ENCODE data around the gene TEX10. TPM values are rescaled to one million over a fixed set of nuclear protein-coding genes. Genes with fewer than 3 reads are reported as not detected.

The TEX10 gene
- total RNA-seq, 1 experiment from 2014 or later, result 15.4 TPM

- ChIA-PET POLR2A (no interaction called here), CTCF (no interaction called here)
- no peaks in the 10 kb centered on the region for H3K4me1 ChIP-seq (ENCODE audit: control insufficient read depth, insufficient read depth, low read length)
- H3K27ac ChIP-seq (ENCODE audit: low read length), result no peak overlapping the region
- intact Hi-C loops (cut with micrococcal nuclease; ENCODE audit: unreplicated experiment), result no loop called here
- no peaks in the 10 kb centered on the region for H3K27me3 ChIP-seq (ENCODE audit: control insufficient read depth, insufficient read depth, low read length)
- no peak for ATAC-seq
- TF ChIP-seq POLR2AphosphoS5 (IDR thresholded peaks at IDR 0.05; ENCODE audit: low read depth, low read length) (no peak), SIN3A (IDR thresholded peaks at IDR 0.05; ENCODE audit: borderline replicate concordance, insufficient read depth, low read depth, low read length) (no peak), REST (IDR thresholded peaks at IDR 0.05; ENCODE audit: insufficient read depth in 1 of 2, low read depth in 2 of 2, low read length in 1 of 2) (no peak), TCF7L2 (IDR thresholded peaks at IDR 0.05; ENCODE audit: low read depth, low read length) (no peak), CTCF (IDR thresholded peaks at IDR 0.05) (no peak)
- in situ Hi-C loops (cut with HindIII; ENCODE audit: low pct_unique_long_range_greater_than_20kb, low sequenced_read_pairs), result no loop called here
- H3K36me3 ChIP-seq (ENCODE audit: control insufficient read depth, insufficient read depth, low read length), result no peaks in the 10 kb centered on the region; the same call in 1 of the 2 replicates
- no peak overlapping the region for H3K4me3 ChIP-seq (ENCODE audit: low read depth in 2 of 2, low read length in 2 of 2)
- BruUV-seq (replicated peaks), result no TSS peak
- H3K9me3 ChIP-seq (ENCODE audit: control insufficient read depth, insufficient read depth, low read depth, low read length), result no peaks in the 10 kb centered on the region
- DNase-seq (ENCODE audit: low read depth, low spot score), result no peak
Observed at GRCh38 chr9:100303747-100304146, 49.0 kb downstream of the TEX10 start.

- CTCF ChIA-PET, result no interaction called here
- Histone ChIP-seq H3K4me1 (ENCODE audit: control insufficient read depth, insufficient read depth, low read length) (no peaks in the 10 kb centered on the region), H3K9me3 (ENCODE audit: control insufficient read depth, insufficient read depth, low read depth, low read length) (no peaks in the 10 kb centered on the region), H3K36me3 (ENCODE audit: control insufficient read depth, insufficient read depth, low read length) (no peaks in the 10 kb centered on the region; the same call in 1 of the 2 replicates), H3K27me3 (ENCODE audit: control insufficient read depth, insufficient read depth, low read length) (no peaks in the 10 kb centered on the region), H3K27ac (ENCODE audit: low read length) (no peak overlapping the region), H3K4me3 (ENCODE audit: low read depth in 2 of 2, low read length in 2 of 2) (no peak overlapping the region)
- no TSS peak for BruUV-seq (replicated peaks)
- intact Hi-C loops (cut with micrococcal nuclease; ENCODE audit: unreplicated experiment) (no loop called here), in situ Hi-C loops (cut with HindIII; ENCODE audit: low pct_unique_long_range_greater_than_20kb, low sequenced_read_pairs) (no loop called here)
- DNase-seq (ENCODE audit: low read depth, low spot score) (no peak), ATAC-seq (no peak)
- POLR2A ChIA-PET, result no interaction called here
- TF ChIP-seq TCF7L2 (IDR thresholded peaks at IDR 0.05; ENCODE audit: low read depth, low read length) (no peak), POLR2AphosphoS5 (IDR thresholded peaks at IDR 0.05; ENCODE audit: low read depth, low read length) (no peak), SIN3A (IDR thresholded peaks at IDR 0.05; ENCODE audit: borderline replicate concordance, insufficient read depth, low read depth, low read length) (no peak), REST (IDR thresholded peaks at IDR 0.05; ENCODE audit: insufficient read depth in 1 of 2, low read depth in 2 of 2, low read length in 1 of 2) (no peak), CTCF (IDR thresholded peaks at IDR 0.05) (no peak)
Observed at GRCh38 chr9:100298378-100298777, 54.4 kb downstream of the TEX10 start.

Measured in Panc1 (cell line).